Esophagus mucosa (tissue), 1 donor: ENCODE measurements around the gene DRAP1. TPM values are rescaled to one million over a fixed set of nuclear protein-coding genes. Genes with fewer than 3 reads are reported as not detected.

Experiments
- ATAC-seq: fragments of 200-7000 bp; cut with Tn5 transposase; one replicate; pipeline ENCODE4 v1.9.1; 2020
- total RNA-seq: library from RNA; stranded (reverse); gene quantifications from one replicate; pipeline ENCODE4 v1.2.4, GENCODE V29; 2023
- donor health status: DM: yes; HTN: yes; CAD: no.

DRAP1 gene, protein sequence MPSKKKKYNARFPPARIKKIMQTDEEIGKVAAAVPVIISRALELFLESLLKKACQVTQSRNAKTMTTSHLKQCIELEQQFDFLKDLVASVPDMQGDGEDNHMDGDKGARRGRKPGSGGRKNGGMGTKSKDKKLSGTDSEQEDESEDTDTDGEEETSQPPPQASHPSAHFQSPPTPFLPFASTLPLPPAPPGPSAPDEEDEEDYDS
- 76.2 TPM for total RNA-seq

DNA sequence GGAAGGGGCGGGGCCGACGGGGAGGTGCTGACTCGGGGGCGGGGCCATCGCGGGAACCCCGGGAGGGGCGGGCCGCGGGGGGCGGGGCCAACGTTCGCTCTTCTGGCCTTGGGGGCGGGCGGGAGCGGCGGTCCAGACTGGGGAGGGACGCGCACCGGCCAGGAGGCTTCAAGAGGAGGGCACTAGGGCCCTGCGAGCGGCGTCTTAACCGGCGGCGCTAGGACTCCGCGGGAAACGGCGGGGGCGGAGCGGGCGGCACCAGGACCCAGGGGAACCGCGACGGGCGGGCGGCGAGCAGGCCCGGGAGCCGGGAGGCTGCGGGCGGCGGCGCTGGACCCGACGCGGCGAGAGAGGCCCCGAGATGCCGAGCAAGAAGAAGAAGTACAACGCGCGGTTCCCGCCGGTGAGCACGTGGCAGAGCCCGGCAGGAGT lies at the start of gene DRAP1:
Gene DRAP1, plus strand, starts transcription at position 286 of the 432 bp plus-strand sequence. Its CDS starts 76 bp downstream, at position 362.
- peak; percentile 84 for ATAC-seq

DNA sequence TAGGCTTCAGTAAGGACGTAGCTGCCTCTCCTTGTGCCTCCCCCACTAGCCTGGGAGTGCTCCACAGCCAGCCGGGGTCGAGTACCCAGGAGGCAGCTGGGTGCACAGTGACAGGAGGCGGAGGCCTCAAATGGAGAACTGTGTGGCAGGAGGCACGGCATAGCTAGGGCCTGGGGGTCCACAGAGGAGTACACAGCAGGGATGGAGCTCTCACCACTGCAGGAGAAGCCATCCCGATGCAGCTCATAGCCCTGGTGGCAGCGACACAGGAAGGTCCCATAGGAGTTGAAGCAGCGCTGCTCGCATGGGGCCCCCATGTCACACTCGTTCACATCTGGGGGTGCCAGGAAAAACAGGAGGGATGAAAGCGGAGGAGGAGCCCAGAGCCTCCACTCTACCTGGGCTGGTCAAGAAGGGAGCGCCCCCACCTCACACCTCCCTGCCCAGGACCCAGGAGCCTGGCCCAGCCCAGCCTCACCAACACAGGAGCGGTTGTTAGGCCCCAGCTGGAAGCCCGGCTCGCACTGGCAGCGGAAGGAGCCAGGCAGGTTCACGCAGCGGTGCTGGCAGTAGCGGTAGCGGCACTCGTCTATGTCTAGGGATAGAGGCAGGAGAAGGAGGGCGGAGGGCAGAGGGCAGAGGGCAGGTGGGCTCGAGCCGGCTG lies 49.5 kb upstream of the DRAP1 start:
- ATAC-seq = no peak

DNA sequence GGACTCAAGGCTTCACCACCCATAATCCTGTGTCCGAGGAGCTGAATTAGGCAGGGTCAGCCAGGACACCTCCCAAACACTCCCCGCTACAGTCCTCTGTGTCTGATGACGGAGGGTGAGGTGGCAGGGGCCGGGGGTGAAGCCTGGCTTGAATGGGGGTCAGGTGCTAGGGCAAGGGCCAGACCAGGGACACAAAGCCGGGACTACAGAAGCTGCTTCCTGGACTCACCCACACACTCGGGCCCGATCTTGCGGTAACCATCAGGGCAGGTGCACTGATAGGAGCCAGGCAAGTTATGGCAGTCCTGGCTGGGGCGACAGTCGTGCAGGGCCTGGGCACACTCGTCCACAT lies 48.9 kb upstream of the DRAP1 start:
- no peak for ATAC-seq

DNA sequence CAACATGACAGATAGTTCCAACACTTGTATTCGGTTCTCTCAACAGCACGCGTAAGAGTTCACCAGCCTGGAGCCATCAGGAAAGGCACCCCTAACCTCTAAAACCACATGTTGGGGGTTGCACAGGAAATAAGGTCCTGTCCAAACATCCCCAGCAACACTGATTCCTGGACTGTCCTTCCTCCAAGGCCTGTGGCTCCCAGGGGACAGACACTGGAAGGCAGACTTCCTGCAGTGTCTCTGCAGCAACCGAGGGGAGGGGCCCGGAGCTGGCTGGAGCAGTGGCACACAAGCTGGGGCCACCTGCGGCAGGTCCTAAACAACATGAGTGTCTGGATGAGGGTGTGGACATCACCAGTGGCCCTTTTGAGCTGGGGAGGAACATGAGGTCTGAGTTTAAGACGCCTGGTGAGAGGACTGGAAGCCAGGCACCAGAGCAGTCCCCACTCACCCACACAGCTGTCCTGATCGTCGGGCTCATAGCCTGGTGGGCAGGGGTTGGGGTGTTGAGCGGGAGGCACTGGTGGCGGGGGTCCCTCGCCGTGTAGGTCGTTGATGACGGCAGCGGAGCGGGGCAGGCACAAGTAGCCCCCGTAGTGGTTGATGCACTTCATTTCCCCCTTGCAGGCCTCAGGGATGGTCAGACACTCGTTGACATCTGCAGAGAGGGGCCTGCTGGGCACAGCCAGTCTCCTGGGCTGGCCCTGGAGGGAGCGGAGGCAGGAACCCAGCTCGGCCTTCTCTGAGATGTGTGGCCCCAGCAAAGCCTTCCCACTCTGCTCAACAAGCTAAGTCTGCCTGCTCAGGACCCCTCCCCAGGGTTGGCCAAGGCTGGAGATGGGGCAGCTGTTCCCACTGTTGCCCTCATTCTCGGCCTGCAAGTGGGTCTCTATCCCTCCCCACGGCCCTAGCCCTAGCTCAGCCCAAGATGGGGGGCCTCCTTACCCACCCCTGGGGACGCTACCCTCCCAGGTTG lies 48.2 kb upstream of the DRAP1 start:
- no peak for ATAC-seq

DNA sequence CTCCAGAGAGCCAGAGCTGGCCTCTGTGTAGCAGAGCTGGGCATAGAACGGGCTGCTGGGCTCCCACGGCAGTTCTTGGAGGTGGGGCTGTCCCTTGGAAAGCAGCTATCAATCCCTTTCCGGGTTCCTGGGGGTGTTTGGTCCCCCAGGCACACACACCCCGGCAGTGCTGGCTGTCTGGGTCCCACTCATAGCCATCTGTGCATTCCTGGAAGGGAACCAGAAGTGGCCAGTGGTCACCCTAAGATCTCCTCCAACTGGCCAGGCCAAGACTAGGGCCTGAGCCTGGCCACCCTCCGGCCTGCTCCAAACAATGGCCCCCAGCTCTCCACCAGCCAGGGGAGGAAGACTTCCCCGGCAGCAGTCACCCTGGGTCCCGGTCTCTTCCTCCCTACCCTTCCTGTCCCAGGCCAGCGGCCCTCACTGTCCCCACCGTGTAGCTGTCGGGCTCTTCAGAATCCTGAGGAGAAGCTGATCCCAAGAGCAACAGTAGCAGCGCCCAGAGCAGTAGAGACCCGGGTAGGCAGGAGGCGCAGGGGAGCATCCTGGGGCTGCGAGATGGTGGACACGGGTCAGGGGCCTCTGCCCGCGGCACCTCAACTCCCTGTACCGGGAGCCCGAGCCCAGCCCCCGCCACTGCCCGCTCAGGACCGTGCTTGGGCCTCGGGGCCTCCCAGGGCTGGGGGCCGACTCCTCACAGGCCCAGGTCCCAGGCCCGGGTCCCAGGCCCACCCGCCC lies 47.2 kb upstream of the DRAP1 start:
- no peak for ATAC-seq

DNA sequence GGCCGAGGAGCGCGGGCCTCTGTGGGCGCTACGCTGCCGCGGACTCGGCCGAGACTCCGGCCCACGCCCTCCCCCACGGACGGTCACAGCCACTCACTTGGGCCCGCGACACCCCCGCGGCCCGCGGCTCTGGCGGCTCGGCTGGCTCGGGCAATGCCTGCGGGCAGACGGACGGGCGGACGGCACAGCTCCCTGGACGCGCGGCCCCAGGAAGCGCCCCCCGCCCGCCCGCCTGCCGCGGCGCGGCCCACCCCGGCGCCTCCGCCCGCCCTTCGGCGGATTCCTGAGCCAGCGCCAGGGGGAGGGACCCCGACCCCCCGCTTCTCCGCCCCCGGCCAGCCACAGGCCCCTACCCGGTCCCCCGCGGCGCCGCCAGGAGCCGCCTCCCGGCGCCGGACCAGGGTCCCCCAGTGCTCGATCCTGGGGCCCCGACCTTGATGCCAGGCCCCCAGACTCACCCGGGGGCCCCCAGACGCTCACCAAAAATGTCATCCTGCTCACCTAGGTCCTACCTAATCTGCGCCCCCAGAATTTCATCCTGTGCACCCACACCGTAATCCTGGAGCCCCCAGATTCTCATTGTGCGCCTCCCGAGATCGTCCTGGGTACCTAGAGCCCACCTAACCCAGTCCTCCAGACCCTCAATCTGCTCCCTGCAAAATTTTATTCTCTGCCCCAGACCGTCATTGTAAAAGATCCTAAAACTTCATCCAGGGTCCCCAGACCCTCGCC lies 46.5 kb upstream of the DRAP1 start, which contains the start of gene EFEMP2:
Gene EFEMP2, minus strand, starts transcription at position 215 of the 732 bp plus-strand sequence. CDS start 446 bp downstream, outside the sequence.
- no peak for ATAC-seq

DNA sequence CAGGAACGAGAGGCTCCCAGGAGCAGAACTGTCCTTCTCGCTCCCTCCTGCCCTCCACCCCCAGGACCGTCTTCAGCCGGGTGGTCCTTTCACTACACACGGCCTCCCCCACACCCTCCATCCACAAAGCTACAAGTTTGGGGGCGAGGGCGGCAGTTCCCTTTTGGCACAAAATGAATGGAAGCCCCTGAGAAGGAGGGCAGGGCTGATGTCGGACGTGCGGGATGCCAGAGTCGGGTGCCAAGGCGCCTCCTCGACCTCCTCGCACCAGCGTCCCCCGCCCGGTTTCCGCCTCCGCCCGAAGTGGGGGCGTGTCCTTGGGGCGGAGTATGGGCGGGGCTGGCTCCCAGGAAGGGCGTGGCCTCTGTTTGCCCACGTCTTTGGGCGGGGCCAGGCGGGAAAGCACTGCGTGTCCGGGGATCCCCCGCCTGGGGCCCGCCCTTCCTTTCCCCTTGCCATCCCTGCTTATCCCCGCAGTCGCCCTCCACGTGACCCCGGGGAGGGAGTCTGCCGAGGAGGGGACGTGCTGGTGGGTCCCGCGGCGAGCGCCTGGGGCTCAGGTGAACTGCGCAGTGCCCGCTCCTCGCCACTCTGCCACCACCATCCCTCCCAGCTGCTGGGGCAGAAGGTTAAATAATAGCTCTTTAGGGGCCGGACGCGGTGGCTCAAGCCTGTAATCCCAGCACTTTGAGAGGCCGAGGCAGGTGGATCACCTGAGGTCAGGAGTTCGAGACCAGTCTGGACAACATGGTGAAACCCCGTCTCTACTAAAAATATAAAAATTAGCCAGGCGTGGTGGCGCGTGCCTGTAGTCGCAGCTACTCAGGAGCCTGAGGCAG lies 45.7 kb upstream of the DRAP1 start:
- peak; percentile 92 for ATAC-seq

DNA sequence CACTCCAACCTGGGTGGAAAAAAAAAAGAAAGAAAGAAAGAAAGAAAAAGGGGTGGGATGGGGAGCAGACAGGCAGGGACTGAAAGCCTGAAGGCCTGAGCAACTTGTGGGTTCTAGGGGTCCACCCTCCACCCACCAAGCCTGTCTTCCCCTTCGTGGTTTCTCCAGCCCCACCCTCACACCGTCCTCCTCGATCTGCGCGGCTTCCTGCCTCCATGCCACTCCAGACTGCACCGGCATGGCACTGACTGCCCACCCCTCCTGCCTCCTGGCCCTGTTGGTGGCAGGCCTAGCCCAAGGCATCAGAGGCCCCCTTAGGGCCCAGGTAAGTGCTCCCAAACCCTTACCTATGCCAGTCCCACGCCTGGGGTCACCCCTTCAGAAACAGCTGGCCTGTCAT lies 39.6 kb upstream of the DRAP1 start, which contains the start of gene CTSW:
Gene CTSW, plus strand, starts transcription at position 221 of the 400 bp plus-strand sequence. Its CDS starts 18 bp downstream, at position 239.
- ATAC-seq = peak; percentile 6

DNA sequence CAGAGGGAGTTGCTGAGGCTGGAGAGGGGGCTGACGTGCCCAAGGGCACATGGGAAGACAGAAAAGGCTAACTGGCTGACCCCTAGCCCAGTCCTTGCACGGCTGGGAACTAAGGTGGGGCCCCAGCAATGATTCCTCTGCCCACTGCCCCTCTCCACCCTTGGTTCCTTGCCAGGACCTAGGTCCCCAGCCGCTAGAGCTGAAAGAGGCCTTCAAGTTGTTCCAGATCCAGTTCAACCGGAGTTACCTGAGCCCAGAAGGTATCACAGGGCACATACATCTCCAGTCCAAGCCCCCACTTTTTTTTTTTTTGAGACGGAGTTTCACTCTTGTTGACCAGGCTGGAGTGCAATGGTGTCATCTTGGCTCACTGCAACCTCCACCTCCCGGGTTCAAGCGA lies 39.2 kb upstream of the DRAP1 start:
- ATAC-seq = no peak

DNA sequence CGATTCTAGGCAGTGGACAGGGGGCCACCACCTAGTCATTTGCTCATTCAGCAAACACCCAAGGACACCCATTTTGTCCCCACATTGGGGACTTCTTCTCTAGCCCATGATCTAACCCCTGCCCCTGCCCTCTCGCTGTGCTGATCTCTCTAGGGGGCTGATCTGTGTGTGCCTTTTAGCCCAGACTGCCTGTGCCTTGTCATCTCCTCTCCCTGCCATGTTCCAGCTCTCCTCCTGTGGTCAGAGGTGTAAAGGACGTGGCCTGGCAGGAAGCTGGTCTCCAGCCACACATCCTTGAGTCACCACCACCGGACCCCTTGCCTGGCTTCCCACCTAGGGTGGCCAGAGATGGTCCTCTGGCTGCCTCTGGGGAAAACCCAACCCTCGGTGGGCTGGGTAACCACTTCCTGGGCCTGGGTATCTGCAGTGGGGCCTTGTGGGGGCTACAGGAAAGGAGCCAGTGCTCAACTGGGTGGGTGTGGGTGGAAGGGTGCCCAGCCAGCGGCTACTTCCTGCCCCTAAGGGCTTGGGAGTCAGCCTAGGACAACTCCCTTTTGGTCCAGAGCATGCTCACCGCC lies 38.3 kb upstream of the DRAP1 start:
- no peak for ATAC-seq

DNA sequence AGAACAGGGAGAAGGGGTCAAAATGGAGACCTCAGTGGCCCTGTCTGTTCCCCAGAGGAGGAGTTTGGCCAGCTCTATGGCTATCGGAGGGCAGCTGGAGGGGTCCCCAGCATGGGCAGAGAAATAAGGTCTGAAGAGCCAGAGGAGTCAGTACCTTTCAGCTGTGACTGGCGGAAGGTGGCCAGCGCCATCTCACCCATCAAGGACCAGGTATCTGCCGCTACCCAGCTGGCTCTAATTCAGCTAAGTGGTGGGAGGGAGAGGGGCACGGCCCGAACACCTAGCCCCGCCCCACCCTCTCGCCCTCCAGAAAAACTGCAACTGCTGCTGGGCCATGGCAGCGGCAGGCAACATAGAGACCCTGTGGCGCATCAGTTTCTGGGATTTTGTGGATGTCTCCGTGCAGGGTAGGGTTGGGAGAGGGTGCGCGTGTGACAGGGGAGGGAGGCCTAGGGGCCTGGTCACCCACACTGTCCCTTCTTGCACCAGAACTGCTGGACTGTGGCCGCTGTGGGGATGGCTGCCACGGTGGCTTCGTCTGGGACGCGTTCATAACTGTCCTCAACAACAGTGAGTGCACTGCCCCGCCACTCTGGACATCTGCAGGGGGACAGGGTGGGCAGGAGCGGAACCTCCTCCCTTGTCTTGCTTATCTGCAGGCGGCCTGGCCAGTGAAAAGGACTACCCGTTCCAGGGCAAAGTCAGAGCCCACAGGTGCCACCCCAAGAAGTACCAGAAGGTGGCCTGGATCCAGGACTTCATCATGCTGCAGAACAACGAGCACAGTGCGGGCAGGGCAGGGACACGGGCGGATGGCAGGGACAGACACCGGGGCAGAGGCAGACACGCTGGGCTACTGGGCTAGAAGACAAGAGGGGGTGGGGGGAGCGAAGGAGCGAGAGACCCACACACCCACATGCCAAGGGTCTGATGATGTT lies 36.8 kb upstream of the DRAP1 start:
- ATAC-seq = no peak

DNA sequence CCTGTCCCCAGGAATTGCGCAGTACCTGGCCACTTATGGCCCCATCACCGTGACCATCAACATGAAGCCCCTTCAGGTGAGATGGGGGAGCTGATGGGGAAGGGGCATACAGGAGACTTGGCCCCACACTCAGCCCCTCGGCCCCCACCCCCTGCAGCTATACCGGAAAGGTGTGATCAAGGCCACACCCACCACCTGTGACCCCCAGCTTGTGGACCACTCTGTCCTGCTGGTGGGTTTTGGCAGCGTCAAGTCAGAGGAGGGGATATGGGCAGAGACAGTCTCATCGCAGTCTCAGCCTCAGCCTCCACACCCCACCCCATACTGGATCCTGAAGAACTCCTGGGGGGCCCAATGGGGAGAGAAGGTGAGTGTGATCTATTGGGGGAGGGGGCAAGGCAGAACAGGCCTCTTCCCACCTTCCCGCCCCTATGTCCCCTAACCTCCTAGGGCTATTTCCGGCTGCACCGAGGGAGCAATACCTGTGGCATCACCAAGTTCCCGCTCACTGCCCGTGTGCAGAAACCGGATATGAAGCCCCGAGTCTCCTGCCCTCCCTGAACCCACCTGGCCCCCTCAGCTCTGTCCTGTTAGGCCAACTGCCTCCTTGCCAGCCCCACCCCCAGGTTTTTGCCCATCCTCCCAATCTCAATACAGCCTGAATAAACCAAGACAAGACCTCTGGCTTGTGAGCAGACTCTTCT lies 36.0 kb upstream of the DRAP1 start:
- ATAC-seq = no peak

DNA sequence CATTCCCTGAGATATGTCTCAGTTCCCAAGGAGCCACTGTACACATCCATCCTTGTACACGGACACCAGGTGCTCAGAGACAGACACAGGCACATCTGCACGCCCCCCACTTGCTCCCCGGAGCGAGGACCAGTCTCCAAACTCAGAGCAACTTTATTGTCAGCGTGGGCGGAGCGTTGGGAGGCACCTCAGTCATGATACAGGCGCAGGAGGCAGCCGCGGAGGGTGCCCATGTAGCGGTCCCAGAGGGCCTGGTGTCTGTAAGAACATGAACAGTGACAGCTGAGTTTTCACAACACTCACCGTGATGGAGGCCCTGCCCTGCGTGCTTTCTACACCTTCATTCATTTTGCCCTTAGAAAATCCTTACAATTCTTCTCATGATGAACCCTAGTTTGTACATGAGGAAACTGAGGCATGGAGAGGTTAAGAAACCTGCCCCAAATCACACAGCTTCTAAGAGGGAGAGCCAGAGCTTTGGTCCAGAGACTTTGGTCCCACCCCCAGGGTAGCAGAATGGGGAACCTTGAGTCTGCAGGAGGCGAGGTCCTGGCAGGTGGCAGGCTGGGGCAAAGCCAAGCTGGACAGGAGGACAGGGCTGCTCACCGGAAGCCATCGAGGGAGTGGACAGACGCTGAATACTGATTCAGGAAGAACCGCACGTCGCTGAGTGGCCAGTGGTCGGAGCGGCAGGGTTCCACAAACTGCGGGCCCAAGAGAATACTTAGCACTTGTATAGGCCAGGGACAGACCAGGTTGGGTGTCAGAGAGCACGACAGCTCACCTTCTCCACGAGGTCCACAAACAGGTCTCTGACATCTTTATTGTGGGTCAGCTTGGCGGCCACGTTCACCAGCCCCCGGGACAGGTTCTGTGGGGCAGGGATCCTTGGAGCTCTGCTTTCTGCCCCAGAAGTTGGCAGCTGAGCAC lies 35.2 kb upstream of the DRAP1 start:
- ATAC-seq = no peak

DNA sequence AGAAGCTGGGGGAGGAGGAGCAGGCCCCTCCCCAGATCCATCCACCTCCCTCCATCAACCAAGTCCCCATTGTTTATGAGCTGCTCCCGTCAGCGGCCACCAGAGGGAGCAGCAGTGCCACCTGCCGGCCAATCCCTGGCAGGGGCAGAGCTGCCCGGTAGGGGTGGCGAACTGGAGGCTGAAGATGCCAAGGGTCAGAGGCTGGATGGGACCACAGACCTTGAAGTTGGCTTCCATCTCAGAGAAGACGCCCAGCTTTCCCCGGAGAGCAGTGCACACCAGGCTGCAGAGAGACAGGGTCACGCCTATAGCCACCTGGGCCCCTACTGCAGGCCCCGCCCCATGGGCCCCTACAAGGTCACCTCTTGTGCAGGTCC lies 34.5 kb upstream of the DRAP1 start:
- peak; percentile 34 for ATAC-seq

DNA sequence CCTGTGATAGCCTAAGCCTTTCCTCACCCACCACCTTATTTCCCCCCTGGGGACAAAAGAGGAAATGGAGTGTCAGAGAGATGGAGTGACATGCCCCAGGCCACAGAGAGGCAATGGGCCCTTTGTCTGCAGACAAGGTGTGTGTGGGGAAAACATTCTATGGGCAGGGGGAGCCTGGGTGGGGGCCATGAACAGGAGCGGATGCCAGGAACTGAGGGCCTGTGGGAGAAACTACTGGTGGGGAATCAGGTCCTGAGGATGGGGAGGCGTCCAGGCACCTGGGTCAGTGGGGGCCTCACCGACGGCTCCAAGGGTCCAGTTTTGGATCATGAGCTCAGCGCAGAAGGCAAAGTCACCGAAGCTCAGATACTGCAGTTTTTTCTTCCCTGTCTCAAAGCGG lies 34.0 kb upstream of the DRAP1 start:
- ATAC-seq = no peak

DNA sequence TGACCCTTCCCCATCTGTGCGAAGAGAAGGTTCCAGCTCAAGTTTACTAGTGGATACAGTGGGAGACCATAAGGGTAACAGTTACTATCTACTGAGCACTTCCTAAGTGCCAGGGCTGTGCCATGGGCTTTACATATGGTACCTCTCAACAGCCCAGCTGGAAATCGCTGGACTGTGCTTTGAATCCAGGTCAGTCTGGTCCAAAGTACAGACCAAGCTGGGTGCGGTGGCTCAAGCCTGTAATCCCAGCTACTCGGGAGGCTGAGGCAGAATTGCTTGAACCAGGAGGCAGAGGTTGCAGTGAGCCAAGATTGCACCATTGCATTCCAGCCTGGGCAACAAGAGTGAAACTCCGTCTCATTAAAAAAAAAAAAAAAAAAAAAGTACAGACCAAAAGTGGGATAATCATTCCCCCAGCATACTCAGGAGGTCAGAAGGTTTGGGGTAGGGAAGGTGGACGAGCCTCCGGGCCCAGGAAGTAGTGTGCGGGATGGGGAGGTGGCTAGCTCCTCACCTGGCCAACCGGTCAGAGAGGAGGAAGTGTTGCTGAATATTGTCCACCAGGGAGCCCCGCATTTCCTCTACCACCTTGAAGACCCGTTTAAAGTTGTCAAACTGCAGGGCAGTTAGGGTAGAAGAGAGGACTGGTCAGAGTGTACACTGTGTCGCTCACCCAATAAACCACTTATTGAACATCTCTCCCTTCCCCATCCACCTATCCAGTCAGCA lies 33.3 kb upstream of the DRAP1 start:
- no peak for ATAC-seq
